HG03135 (cell line): ENCODE data around the gene ADA.
"Not testable (repeated sequence)": the region's sequence is repeated elsewhere in the genome, so short reads cannot be mapped to it uniquely, and the experiment has no call there.

ENCODE experiments used
- ATAC-seq: cut with Tn5 transposase; IDR thresholded peaks from one replicate; pipeline ENCODE4 v1.9.1; 2021; ENCODE audit warnings: mild to moderate bottlenecking, moderate library complexity; ENCODE audit not compliant: unreplicated experiment

Gene ADA

GRCh38 chr20:44678990-44679611, 27.6 kb upstream of the ADA start:
- no peak for ATAC-seq

- no peak for ATAC-seq
Measured at GRCh38 chr20:44678242-44678641, 26.7 kb upstream of the ADA start.

GRCh38 chr20:44672318-44672902, 20.9 kb upstream of the ADA start:
- not testable (repeated sequence) for ATAC-seq

GRCh38 chr20:44671541-44671940, 20.0 kb upstream of the ADA start:
- ATAC-seq: not testable (repeated sequence)

- ATAC-seq: not testable (repeated sequence)
Measured at GRCh38 chr20:44670851-44671250, 19.4 kb upstream of the ADA start.

- ATAC-seq: no peak
Measured at GRCh38 chr20:44666066-44666465, 14.6 kb upstream of the ADA start.

- no peak for ATAC-seq
Measured at GRCh38 chr20:44664131-44664530, 12.6 kb upstream of the ADA start.

GRCh38 chr20:44662261-44662660, 10.8 kb upstream of the ADA start:
- ATAC-seq: no peak

- ATAC-seq: no peak
Measured at GRCh38 chr20:44660581-44660980, 9.1 kb upstream of the ADA start.

- no peak for ATAC-seq
Measured at GRCh38 chr20:44659931-44660330, 8.4 kb upstream of the ADA start.

GRCh38 chr20:44658810-44659209, 7.3 kb upstream of the ADA start:
- no peak for ATAC-seq

GRCh38 chr20:44657875-44658274, 6.4 kb upstream of the ADA start:
- no peak for ATAC-seq

GRCh38 chr20:44656448-44656847, 4.9 kb upstream of the ADA start:
- ATAC-seq: no peak

- not testable (repeated sequence) for ATAC-seq
Measured at GRCh38 chr20:44654210-44654609, 2.7 kb upstream of the ADA start.

- no peak for ATAC-seq
Measured at GRCh38 chr20:44653546-44653945, 2.0 kb upstream of the ADA start.

- ATAC-seq: no peak
Measured at GRCh38 chr20:44651434-44651683, 140 bp downstream of the ADA start.

- ATAC-seq: no peak
Measured at GRCh38 chr20:44650771-44651433, 597 bp downstream of the ADA start.

GRCh38 chr20:44649976-44650375, 1.5 kb downstream of the ADA start:
- no peak for ATAC-seq

GRCh38 chr20:44649126-44649525, 2.4 kb downstream of the ADA start:
- ATAC-seq: no peak

- no peak for ATAC-seq
Measured at GRCh38 chr20:44648579-44648978, 2.9 kb downstream of the ADA start.

- no peak for ATAC-seq
Measured at GRCh38 chr20:44648068-44648467, 3.4 kb downstream of the ADA start.

GRCh38 chr20:44646641-44647274, 4.7 kb downstream of the ADA start:
- ATAC-seq: peak; percentile 49
